OCI-LY3 (cell line): Measurements from ENCODE around the gene PROM1.

Experiments
- H2AFZ ChIP-seq: fragments of 200-600, 300-600 bp; shearing (Covaris generic); 2 replicates; pipeline ENCODE4 v1.6.0; 2014; ENCODE audit warnings: antibody characterized with exemption, low read depth, low read length
- H3K27ac ChIP-seq: fragments of 200-600, 300-600 bp; sonication (generic); 2 replicates; pipeline ENCODE4 v1.5.1; 2014; ENCODE audit warnings: mild to moderate bottlenecking, low read length, moderate library complexity, mixed read lengths
- H3K27me3 ChIP-seq: fragments of 200-600, 300-600 bp; sonication (generic); 2 replicates; pipeline ENCODE4 v1.6.1; 2014; ENCODE audit warnings: low read depth, low read length, mixed read lengths
- H3K36me3 ChIP-seq: fragments of 200-600, 300-600 bp; sonication (generic); replicated peaks from 2 replicates; pipeline ENCODE3; 2014; ENCODE audit warnings: low read depth, low read length, mixed read lengths
- H3K4me1 ChIP-seq: fragments of 300-600, 200-600 bp; sonication (generic); 2 replicates; pipeline ENCODE4 v1.6.1; 2014; ENCODE audit warnings: low read length, mixed read lengths
- H3K4me2 ChIP-seq: fragments of 200-600, 300-600 bp; sonication (generic); 2 replicates; pipeline ENCODE4 v1.6.1; 2014; ENCODE audit warnings: low read length, mixed read lengths
- H3K4me3 ChIP-seq: fragments of 300-600, 200-600 bp; sonication (generic); 2 replicates; pipeline ENCODE4 v1.5.1; 2014; ENCODE audit warnings: antibody characterized with exemption, mild to moderate bottlenecking, low read length, moderate library complexity
- H3K79me2 ChIP-seq: fragments of 300-600, 200-600 bp; shearing (Covaris generic); 2 replicates; pipeline ENCODE4 v1.6.1; 2014; ENCODE audit warnings: mild to moderate bottlenecking, low read length, mixed read lengths
- H3K9ac ChIP-seq: fragments of 300-600, 200-600 bp; shearing (Covaris generic); 2 replicates; pipeline ENCODE4 v1.6.0; 2014; ENCODE audit warnings: mild to moderate bottlenecking, low read length, moderate library complexity
- H3K9me3 ChIP-seq: fragments of 200-600, 300-600 bp; shearing (Covaris generic); 2 replicates; pipeline ENCODE4 v1.6.1; 2014; ENCODE audit warnings: low read length, mixed read lengths; ENCODE audit not compliant: insufficient read depth
- H4K20me1 ChIP-seq: fragments of 200-600, 300-600 bp; sonication (generic); 2 replicates; pipeline ENCODE4 v1.6.1; 2016; ENCODE audit warnings: low read length, mixed read lengths; ENCODE audit not compliant: insufficient read depth
- EZH2phosphoT487 ChIP-seq: fragments of 200-600 bp; shearing (Covaris generic); IDR thresholded peaks from 2 replicates; pipeline ENCODE4 v1.6.1; 2018; ENCODE audit warnings: antibody characterized with exemption, mixed run types, low read depth
- TF ChIP-seq, protein P1 (sequence below): fragments of 200-600, 300-600 bp; sonication (generic); IDR thresholded peaks from 2 replicates; pipeline ENCODE4 v1.5.1; 2014; ENCODE audit warnings: antibody characterized with exemption, low read length, low read depth

Gene PROM1

GRCh38 chr4:16126714-16127113 lies 42.9 kb upstream of the PROM1 start:
- no peaks in the 10 kb centered on the region for H4K20me1 ChIP-seq
- no peak overlapping the region for H3K4me3 ChIP-seq
- H3K4me1 ChIP-seq, result no peaks in the 10 kb centered on the region
- no peak overlapping the region for H3K9ac ChIP-seq
- H3K4me2 ChIP-seq, result no peak overlapping the region
- H3K9me3 ChIP-seq, result no peaks in the 10 kb centered on the region
- H3K27ac ChIP-seq, result no peak overlapping the region
- no peaks in the 10 kb centered on the region for H3K27me3 ChIP-seq
- no peaks in the 10 kb centered on the region for H3K79me2 ChIP-seq
- TF ChIP-seq, protein P1, sequence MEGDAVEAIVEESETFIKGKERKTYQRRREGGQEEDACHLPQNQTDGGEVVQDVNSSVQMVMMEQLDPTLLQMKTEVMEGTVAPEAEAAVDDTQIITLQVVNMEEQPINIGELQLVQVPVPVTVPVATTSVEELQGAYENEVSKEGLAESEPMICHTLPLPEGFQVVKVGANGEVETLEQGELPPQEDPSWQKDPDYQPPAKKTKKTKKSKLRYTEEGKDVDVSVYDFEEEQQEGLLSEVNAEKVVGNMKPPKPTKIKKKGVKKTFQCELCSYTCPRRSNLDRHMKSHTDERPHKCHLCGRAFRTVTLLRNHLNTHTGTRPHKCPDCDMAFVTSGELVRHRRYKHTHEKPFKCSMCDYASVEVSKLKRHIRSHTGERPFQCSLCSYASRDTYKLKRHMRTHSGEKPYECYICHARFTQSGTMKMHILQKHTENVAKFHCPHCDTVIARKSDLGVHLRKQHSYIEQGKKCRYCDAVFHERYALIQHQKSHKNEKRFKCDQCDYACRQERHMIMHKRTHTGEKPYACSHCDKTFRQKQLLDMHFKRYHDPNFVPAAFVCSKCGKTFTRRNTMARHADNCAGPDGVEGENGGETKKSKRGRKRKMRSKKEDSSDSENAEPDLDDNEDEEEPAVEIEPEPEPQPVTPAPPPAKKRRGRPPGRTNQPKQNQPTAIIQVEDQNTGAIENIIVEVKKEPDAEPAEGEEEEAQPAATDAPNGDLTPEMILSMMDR, result no peak
- no peak for TF ChIP-seq EZH2phosphoT487
- no peak overlapping the region for H2AFZ ChIP-seq
- no peaks in the 10 kb centered on the region for H3K36me3 ChIP-seq

DNA sequence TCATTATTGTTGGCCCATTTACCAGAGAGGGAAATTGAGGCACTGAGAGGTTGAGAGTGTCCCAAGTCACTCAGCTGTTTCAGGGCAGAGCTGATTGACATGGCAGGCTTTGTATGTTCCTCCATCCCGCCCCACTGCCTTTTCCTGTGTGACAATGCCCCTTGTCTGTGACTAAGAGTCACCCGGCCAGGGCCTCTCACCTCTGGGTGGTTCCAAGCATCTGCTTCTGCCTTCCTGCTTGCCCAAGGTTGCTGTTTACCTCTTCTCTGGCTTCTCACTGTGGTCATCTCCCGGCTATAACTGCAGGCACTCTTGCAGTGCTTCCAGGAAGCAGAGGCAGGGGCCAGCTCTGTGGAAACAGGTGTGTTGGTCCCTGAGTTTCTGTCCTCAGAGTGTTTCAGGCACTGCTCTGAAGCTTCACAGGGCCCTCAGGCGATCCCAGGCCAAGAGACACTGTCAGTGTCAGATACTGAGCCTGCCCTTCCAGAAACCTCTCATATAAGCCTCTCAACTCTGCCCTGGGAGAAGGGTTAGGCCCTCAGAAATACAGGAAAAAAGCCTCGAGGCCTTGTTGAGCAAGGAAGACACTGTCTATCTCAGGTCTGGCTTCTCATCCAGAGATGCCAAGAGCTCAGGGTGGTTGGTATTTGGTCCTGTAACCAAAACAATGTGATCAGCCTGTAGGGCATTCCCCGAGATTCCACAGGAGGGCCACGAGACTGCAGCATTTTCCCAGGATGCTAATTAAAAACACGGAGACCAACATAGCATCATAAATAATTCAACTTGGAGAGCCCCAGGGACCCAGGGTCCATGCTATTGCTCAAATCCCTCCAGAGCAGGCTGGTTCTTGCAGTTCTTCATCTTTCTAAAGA lies 42.0 kb upstream of the PROM1 start:
- H3K9me3 ChIP-seq, result no peaks in the 10 kb centered on the region
- no peak overlapping the region for H3K4me3 ChIP-seq
- H3K79me2 ChIP-seq, result no peaks in the 10 kb centered on the region
- no peak overlapping the region for H3K27ac ChIP-seq
- H2AFZ ChIP-seq, result no peak overlapping the region; the same call in 1 of the 2 replicates
- TF ChIP-seq, protein P1, result no peak
- TF ChIP-seq EZH2phosphoT487, result no peak
- no peaks in the 10 kb centered on the region for H4K20me1 ChIP-seq
- no peak overlapping the region for H3K4me2 ChIP-seq
- no peaks in the 10 kb centered on the region for H3K36me3 ChIP-seq
- no peak overlapping the region for H3K9ac ChIP-seq
- H3K27me3 ChIP-seq, result no peaks in the 10 kb centered on the region
- H3K4me1 ChIP-seq, result no peaks in the 10 kb centered on the region

GRCh38 chr4:16124232-16124631 lies 40.4 kb upstream of the PROM1 start:
- Histone ChIP-seq H3K4me2 (no peak overlapping the region), H3K4me3 (no peak overlapping the region), H3K9ac (no peak overlapping the region), H3K4me1 (no peaks in the 10 kb centered on the region), H2AFZ (no peak overlapping the region), H3K9me3 (no peaks in the 10 kb centered on the region), H3K36me3 (no peaks in the 10 kb centered on the region), H4K20me1 (no peaks in the 10 kb centered on the region), H3K27me3 (no peaks in the 10 kb centered on the region), H3K27ac (no peak overlapping the region), H3K79me2 (no peaks in the 10 kb centered on the region)
- no peak for TF ChIP-seq EZH2phosphoT487
- TF ChIP-seq, protein P1, result no peak

DNA sequence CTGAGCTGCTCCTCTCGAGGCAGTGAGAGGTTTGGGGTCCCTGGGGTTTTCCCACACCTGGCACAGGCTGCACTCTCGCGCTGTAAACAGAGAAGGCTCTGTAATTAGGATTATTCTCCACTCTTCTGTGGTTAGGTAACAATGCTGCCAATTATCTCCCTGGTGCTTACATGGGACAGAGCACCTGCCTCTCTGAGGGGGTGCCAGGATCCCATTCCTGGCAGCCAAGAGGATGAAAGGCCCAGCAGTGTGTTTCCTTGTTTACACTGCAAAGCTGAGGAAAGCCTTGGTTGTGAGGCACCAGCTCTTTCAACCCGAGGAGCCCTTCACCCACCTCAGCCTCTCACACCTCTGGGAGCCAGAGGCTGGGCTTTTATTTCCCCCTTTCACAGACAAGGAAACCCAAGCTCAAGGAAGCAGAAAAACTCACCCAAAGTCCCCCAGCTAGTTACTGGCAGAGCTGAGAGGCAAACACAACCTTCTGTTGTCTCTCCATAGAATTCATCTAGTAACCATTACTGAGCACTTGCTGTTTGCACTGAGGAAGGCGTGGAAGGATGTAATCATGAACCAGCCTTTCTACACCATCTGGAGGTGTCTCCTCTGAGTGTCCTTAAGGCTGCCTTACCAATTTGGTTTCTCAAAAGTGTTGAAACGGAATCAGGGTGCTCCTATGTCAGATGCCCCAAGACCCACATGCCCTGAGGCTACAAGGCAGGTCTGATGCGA lies 39.7 kb upstream of the PROM1 start:
- Histone ChIP-seq H3K4me1 (no peaks in the 10 kb centered on the region), H3K27me3 (no peaks in the 10 kb centered on the region), H2AFZ (no peak overlapping the region), H3K36me3 (no peaks in the 10 kb centered on the region), H3K27ac (no peak overlapping the region), H3K9me3 (no peaks in the 10 kb centered on the region), H3K4me2 (no peak overlapping the region), H3K4me3 (no peak overlapping the region), H3K9ac (no peak overlapping the region), H3K79me2 (no peaks in the 10 kb centered on the region), H4K20me1 (no peaks in the 10 kb centered on the region)
- TF ChIP-seq EZH2phosphoT487, result no peak
- TF ChIP-seq, protein P1, result no peak
